GM18526 (cell line): ENCODE measurements around the gene DIDO1.

Source experiments
- POLR2A ChIP-seq: IDR thresholded peaks from 3 replicates; pipeline ENCODE4 v1.6.1; 2011; ENCODE audit not compliant: insufficient read length; ENCODE audit errors: extremely low read depth

DIDO1 gene

DNA sequence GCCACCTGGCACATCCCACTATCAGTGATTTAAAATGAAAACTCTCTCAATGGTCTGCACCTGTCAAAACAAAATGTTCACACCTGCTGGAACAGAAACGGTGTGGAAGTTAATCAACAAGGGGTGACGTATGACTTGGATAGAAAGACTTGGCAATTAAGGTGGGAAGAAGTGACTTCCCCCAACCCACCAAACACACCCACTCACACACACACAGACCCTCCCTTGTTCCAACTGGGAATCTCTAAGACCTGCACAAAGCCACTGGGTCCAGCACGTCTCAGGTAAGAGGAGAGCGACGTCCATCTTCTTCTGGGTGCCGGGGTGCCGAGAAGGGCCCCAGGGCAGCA lies 39.6 kb downstream of the DIDO1 start:
- TF ChIP-seq POLR2A: no peak

GRCh38 chr20:62885896-62886708 lies 40.2 kb downstream of the DIDO1 start:
- no peak for TF ChIP-seq POLR2A

GRCh38 chr20:62885046-62885895 lies 41.0 kb downstream of the DIDO1 start:
- no peak for TF ChIP-seq POLR2A

DNA sequence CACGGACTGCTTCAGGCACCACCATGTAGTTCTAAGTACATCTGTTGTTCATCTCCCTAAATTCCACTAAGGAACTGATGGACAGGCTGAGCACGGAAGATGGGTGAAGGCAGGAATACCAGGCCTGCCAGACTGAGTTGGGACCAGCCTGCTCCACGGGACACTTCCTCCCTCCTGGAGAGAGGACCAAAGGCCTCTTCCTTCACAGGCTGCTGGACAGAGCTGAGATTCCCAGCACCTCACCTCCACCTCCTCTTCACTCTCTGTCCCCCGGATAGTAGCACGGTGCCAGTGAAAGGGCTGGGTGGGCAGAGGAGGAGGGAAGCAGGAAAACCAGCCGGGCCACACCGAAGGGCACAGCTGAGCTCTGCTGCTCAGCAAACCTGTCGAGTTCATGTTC lies 41.7 kb downstream of the DIDO1 start:
- no peak for TF ChIP-seq POLR2A

- TF ChIP-seq POLR2A: no peak
Observed at GRCh38 chr20:62882426-62882825, 43.9 kb downstream of the DIDO1 start.

- TF ChIP-seq POLR2A: no peak
Observed at GRCh38 chr20:62881662-62882395, 44.5 kb downstream of the DIDO1 start.

DNA sequence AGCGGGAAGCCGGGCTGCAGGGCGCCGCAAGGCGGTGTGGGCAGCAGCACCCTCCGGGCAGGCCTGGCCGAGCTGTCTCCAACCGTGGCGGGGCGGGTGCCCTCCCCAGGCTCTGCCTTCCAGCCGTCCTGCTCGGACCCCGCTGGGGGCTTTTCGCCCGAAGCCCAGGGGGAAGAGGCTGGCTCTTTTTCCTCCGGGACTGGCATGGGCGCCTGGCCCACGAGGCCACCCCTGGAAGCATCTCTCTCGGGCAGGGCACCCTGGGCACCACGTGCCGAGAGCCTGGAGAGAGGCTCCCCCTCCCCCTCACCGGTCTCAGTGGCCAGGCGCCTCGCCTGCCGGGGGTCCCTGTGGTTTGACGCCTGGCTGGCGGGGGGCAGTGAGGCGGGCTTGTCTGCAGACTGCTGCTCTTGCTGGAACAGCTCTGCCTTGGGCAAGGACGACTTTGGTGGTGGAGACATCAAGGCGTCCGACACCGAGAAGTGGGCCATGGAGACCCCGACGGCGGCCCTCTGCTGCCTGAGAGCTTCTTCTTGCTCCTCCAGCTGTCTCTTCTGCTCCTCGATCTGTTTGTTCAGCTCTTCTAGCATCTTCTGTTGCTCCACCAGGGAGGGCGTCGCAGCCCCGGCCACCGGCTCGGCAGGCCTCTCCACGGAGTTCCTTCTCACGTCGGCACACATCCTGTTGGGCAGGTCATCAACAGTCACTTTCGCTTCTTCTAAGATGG lies 45.2 kb downstream of the DIDO1 start:
- TF ChIP-seq POLR2A: no peak

DNA sequence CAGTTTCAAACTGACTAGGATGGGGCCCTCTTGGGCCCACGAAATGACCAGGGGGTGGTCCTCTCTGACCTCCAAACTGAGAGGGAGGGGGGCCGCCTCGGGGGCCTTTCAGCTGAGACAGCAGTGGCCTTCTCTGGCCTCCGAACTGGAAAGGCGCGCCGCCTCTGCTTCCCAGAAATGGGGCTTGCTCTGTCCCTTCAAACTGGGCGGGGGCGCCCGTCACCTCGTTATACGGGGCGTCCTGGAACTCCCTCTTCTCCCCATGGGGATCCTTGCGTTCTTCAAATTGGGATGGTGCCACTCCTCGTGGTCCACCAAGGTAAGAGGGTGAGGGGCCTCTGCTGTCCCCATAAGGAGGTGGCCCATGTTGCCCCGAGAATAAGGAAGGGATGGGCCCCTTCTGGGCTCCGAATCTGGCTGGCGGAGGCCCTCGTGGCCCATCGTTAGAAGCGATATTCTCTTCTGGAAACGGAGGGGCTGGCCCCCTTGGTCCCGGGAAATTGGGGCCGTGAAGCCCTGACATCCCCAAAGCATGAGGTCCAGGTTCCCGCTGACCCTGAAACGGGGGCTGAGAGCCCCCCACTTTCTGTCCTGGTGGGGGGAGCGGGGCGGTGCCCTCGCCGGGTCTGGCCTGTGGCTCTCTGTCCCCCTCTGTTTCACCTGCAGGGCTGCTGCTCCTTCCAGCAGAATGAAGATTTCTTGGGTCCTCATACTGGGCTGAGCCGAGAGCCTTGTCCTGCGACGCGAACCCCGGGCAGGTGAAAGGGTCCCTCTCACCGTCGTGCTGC lies 46.0 kb downstream of the DIDO1 start:
- TF ChIP-seq POLR2A: no peak

DNA sequence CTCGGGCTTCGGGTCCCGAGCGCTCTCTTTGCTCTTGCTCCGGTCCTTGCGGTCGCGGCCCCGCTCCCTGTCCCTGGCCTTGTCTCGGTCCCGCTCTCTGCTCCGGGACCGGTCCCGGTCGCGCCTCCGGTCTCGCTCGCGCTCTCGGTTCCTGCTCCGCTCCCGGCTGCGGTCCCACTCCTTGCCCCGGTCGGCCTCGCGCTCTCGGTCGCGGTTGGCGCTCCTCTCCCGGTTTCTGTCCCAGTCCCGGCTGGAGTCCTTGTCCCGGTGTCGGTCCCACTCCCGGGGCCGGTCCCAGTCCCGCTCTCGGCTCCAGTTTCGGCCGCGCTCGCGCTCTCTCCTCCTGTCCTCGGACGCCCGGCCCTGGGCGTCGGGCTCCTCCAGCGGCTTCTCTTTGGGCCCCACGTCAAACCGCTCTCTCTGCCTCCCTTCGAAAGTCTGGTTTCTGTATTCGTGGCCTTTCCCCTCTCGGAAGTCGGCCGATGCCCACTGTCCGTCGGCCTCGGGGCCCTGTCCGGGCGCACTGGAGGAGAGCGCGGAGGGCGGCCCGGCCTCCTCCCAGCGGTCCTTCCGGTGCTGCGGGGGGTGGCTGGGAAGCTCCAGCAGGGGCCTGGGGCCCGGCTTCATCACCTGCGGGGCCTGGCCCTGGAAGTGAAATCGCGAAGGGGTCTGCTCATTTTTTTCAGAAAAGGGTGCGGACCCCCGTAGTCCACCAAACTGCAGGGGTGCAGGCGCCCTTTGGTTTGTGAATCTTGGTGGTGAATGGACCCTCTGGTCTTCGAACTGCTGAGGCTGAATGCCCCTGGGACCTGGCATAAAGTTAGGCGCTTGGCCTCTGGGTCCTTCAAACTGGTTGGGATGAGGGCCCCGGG lies 46.8 kb downstream of the DIDO1 start:
- no peak for TF ChIP-seq POLR2A

DNA sequence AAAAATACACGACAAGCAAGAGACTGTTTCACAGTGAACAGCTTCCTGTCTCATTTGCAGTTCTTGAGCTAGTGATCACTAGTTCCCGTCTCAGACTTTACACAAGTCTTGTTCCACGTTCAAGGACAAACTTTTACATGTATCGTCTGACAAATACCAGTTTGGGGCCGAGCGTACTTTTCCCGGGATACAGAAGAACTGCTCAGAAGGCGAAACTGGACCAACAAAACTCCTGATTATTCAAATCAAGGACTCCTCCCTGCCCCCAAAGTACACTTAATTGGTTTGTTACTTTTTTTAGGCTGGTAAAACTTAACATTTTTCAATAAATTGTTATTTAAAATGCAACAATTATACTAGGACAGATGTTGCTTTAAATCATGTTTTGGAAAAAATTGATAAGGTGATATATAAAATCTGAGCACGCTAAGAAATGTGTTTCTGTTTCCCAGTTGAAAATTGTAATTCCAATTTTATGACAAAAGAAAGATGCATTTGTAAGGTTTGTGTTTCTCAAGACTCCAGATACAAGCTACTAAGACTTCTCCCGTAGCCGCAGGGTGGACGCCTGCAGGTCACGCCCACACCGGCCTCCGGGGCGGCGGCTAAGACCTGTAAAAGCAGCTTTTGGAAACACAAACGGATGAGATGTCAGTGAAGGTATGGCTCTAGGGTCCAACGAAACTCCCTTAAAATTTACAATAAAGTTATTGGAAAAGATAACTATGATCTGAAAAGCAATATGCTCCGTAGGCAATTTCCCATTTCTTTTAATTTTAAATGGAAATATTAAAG lies 47.9 kb downstream of the DIDO1 start:
- TF ChIP-seq POLR2A: no peak

DNA sequence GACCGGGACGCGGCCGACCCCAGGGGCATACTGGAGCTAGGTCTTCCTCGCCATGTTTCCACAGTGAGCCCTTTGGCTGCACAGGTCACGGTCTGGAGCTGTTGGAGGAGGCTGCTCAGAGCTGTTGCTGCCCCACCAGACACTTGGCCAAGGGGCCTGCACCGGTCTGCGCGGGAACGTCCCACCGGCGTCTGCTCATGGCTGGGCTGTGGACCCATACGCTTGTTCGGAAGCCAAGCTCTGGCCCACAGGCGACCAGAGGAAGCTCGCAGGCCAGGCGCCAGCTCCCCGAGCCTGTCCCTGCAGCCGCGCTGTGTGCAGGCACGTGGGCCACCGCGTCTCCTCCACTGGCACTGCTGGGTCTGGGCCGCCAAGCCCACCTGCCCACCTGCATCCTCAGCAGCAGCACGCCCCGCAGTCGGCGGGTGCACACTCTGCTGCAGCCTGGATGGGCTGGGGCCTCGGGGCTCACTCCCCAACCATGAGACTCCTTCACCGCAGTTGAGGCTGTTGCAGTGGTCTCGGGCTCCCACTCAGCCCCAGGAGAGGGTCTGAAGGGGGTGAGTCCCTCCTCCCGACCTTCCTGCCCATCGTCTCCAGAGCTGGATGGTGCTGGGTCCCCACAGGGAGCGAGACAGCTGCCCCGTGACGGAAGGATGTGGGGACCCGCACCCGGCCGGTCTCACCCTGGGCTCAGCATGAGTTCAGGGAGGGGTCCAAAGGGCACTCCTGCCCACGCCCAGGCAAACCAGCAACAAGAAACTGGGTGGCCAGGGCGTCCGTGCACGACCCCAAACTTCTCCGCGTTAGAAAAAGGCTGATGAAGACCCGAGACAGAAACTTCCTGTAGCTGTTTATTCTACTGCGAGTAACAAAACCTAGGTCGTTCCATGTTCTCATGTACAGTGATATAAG lies 49.1 kb downstream of the DIDO1 start:
- no peak for TF ChIP-seq POLR2A

GRCh38 chr20:62876501-62876901 lies 49.8 kb downstream of the DIDO1 start:
- TF ChIP-seq POLR2A: no peak
